PFSK-1 (cell line): ENCODE measurements around the gene CSNK1G2.

ENCODE experiments used
- POLR2AphosphoS5 ChIP-seq: IDR thresholded peaks from 2 replicates; pipeline ENCODE4 v1.6.1; 2012; ENCODE audit warnings: low read depth, mild to moderate bottlenecking, control low read depth, low read length, moderate library complexity
- SIN3A ChIP-seq: IDR thresholded peaks from 2 replicates; pipeline ENCODE4 v1.6.1; 2012; ENCODE audit warnings: mild to moderate bottlenecking, low read length, moderate library complexity, borderline replicate concordance; ENCODE audit not compliant: insufficient read depth
- TAF1 ChIP-seq: IDR thresholded peaks from 2 replicates; pipeline ENCODE4 v1.6.1; 2012; ENCODE audit warnings: low read length, control low read depth, borderline replicate concordance; ENCODE audit not compliant: insufficient read depth
- TF ChIP-seq, protein P1 (sequence below), 2 experiments: IDR thresholded peaks; 2 replicates each; pipeline versions ENCODE4 v1.6.1 to v1.8.0; 2011 to 2012; ENCODE audit warnings: low read depth in 2 of 2, low read length in 2 of 2, control low read depth in 1 of 2, inconsistent platforms in 1 of 2, mild to moderate bottlenecking in 1 of 2, moderate library complexity in 1 of 2; ENCODE audit not compliant: insufficient read depth in 1 of 2

DNA sequence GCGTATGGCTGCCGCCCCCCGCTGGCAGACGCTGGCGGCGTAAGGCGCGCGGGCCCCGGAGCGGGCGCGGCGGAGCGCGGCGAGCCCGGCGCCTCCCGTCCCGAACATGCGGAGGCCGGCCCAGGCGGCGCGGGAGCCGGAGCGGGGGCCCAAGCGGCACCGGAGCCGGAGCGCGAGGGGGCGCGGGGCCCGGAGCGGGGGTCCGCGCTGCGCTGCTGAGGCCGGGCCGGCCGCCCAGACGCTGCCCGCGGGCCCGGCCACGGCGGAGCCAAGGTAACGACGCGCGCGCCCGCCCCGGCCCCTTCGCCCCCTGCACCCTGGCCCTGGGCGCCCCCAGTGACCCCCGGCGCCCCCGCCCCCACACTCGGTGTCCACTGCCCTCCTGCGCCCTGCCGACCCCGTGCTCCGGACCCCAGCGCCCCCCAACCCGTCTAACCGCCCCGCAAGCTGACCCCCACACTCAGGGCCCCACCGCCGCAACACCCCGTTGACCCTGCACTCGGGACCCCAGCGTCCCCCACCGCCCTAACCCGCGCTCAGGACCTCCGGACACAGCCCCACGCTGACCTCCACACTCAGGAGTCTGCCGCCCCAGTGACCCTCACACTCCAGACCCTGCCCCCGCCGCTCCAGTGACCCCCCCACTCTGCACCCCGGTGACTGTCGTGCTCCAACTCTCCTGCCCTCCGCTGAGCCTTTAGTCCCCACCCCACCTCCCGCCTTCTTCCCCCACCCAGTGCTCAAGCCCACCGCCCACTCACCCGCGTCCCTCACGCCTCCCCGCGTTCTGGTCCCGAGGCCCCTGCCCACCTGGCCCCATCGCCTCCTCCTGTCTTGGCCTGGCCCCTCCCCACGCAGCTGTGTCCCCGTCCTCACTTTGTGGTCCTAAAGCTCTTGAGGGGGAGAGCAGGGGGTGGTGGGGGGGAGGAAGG, at the start of gene CSNK1G2:
- TF ChIP-seq TAF1 (no peak), POLR2AphosphoS5 (peak; percentile 30; the same call in 1 of the 2 replicates), SIN3A (no peak)
- TF ChIP-seq, protein P1, sequence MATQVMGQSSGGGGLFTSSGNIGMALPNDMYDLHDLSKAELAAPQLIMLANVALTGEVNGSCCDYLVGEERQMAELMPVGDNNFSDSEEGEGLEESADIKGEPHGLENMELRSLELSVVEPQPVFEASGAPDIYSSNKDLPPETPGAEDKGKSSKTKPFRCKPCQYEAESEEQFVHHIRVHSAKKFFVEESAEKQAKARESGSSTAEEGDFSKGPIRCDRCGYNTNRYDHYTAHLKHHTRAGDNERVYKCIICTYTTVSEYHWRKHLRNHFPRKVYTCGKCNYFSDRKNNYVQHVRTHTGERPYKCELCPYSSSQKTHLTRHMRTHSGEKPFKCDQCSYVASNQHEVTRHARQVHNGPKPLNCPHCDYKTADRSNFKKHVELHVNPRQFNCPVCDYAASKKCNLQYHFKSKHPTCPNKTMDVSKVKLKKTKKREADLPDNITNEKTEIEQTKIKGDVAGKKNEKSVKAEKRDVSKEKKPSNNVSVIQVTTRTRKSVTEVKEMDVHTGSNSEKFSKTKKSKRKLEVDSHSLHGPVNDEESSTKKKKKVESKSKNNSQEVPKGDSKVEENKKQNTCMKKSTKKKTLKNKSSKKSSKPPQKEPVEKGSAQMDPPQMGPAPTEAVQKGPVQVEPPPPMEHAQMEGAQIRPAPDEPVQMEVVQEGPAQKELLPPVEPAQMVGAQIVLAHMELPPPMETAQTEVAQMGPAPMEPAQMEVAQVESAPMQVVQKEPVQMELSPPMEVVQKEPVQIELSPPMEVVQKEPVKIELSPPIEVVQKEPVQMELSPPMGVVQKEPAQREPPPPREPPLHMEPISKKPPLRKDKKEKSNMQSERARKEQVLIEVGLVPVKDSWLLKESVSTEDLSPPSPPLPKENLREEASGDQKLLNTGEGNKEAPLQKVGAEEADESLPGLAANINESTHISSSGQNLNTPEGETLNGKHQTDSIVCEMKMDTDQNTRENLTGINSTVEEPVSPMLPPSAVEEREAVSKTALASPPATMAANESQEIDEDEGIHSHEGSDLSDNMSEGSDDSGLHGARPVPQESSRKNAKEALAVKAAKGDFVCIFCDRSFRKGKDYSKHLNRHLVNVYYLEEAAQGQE (IDR thresholded peaks at IDR 0.05; ENCODE audit: insufficient read depth in 1 of 2, low read depth in 2 of 2, low read length in 2 of 2) = no peak
